ENCODE measurements around the gene CCL13.
A peak's percentile ranks its signal among the peaks of the same experiment; 100 is the strongest.
"Not testable (repeated sequence)": the region's sequence is repeated elsewhere in the genome, so short reads cannot be mapped to it uniquely, and the experiment has no call there.

CCL13 gene

DNA sequence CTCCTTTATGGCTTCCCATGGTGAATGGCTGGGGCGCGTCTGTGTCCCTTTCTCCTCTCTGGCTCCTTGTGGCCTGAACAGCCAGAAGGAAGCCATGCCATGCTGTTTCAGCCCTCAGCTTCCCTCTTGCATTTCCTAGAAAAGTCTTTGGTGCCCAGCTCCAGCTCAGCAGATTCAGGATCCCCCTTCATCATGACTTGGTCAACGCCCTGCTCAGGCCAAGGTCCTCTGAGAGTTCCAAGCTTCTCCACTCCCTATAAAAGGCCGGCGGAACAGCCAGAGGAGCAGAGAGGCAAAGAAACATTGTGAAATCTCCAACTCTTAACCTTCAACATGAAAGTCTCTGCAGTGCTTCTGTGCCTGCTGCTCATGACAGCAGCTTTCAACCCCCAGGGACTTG, at the start of gene CCL13:
Gene CCL13, plus strand, starts transcription at position 287 of the 400 bp plus-strand sequence. Its CDS starts 47 bp downstream, at position 334.
- no peak for DNase-seq

DNA sequence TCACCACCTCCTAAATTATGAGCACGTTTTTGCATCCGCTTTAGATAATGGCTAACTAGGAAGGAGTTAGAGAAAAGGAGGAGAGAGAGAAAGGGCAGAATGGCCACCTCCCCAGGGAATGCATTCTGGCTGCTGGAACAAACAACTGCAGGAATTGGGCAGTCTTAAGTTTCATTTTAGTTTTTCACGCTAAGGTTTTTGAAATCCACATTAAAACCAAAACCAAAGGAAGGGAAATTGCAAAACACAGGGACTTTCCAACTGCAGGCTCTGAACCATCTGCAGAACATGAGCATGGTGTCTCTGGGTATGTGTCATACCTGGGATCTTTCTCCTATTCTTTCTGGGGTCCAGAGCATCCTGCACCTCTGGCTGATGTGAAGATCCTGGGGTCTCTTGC, 49.2 kb upstream of the CCL13 start:
- no peak for DNase-seq

DNA sequence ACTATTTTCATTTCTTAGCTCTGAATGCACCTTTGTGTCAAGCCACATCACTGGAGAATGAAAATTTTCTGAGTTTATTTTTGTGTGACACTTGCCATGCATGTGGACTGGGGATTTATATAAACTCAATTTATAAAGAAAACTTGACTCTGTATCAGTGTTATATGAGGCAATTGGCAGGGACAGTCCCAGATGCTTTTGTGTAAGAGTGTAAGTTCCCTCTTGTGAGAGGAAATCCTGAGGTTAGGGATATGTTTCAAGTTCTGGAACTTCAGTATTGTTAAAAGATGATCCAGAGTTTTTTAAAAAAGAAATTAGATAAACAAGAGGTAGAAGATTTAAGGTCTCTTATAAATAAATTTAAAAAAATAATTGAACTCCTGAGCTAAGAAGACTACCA, 47.9 kb upstream of the CCL13 start:
- no peak for DNase-seq

DNA sequence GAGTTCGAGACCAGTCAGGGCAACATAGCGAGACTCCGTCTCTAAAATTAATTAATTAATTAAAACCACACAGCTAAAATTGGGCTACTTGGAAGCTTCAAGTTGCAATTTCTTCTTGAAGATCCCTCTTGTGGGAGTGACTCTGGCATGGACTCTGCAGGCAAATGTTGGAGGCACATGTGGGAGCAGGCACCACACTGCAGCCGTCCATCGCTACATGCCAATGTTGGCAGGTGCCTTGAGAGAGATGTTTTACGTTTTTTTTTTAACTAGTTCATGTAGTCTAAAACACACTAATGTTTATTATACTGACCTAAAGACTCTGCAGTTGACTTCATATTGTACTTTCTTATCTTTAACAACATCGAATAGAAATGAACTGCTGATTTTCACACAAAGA, 45.0 kb upstream of the CCL13 start:
- DNase-seq = no peak

DNA sequence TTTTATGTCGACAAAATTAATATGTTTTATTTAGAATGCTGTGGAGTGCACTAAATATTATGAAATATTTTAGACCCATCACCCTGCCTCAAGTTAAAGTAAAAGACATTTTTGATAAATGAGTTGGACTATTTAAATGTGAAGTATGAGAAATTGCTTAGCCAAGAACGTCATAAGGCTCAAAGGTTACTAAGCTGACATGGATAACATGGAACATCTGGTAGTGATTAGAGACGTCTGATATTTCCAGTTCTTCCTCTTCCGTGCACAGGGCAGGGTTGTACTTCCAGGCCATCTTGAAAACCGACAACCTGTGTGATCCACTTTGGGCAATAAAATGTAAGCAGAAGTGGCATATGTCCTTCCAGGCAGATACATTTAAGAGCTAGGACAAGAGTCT, 44.2 kb upstream of the CCL13 start:
- no peak for DNase-seq

DNA sequence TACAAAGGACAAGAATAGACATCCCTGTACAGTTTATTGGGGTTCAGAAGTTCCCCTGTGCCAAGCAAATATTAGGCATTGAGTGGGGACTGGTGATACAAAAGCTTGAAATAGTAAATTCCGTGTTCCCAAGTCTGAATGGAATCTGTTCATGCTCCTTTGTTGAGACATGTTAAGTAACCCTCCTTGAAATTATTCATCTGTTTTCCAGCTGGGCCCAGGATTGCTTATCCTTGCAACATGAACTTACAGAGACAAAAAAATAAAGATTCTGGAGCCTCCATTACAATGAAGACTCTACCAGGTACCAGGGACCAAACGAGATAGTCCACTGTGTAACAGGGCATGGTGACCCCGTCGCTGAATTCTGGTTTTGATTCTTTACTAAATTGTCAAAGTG, 43.1 kb upstream of the CCL13 start:
- DNase-seq = no peak

DNA sequence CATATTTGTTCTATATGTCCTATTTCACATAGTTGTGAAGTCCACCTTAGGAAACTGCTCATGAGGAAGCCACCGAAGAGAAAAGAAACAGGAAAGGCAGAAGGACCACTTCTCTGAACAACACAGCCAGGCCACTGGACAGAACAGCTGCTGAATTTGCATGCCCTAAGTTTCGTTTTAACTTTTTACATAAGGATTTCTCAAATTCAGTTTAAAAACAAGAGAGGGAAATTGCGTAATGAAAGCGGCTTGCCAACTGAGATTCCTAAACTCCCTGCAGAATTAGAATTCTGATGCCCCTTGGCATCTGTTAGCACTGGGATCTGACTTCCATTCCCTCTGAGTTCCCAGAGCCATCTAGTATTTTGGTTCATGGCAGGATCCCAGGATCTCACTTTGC, 42.0 kb upstream of the CCL13 start:
- no peak for DNase-seq

DNA sequence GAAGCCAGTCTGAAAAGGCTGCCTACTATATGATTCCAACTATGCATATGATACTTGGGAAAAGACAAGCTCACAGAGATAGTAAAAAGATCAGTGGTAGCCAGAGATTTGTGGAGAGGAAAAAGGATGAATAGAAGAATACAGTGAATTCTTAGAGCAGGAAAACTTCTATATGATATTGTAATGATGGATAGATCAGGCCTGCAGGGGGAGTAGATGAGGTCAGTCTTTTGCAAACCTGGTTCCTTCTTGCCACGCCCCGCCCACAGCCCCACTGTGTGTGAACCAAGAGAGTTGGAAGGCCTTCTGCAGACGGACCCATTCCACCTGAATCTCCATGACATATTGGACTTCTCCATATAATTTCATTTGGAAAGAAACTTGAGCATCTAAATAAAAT, 37.8 kb upstream of the CCL13 start:
- DNase-seq = no peak

DNA sequence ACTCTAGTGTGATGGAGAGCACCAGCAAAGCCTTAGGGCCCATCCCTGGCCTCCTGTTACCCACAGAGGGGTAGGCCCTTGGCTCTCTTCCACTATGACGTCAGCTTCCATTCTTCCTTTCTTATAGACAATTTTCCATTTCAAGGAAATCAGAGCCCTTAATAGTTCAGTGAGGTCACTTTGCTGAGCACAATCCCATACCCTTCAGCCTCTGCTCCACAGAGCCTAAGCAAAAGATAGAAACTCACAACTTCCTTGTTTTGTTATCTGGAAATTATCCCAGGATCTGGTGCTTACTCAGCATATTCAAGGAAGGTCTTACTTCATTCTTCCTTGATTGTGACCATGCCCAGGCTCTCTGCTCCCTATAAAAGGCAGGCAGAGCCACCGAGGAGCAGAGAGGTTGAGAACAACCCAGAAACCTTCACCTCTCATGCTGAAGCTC, 37.2 kb upstream of the CCL13 start, which contains the start of gene CCL8:
Gene CCL8, plus strand, starts transcription at position 397 of the 445 bp plus-strand sequence. CDS start 67 bp downstream, outside the sequence.
- no peak for DNase-seq

DNA sequence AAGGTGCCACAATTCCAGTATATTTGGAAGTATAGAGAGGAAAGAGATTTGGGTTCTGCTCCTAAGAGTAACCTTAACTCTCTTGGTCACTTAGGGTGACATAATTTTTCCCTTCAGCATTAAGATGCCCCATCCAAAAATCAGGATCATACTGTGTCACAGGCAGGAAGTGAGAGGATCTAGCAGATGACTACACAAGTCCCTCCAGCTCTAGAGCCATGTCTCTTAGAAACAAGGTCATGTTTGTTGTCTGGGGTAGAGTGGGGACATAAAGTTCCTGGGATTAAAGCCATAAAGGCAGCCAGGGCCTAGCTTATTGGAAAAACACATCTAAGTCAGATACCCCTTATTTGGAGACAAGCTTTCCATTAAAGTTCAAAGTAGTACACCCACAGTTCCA, 34.3 kb upstream of the CCL13 start:
- no peak for DNase-seq

DNA sequence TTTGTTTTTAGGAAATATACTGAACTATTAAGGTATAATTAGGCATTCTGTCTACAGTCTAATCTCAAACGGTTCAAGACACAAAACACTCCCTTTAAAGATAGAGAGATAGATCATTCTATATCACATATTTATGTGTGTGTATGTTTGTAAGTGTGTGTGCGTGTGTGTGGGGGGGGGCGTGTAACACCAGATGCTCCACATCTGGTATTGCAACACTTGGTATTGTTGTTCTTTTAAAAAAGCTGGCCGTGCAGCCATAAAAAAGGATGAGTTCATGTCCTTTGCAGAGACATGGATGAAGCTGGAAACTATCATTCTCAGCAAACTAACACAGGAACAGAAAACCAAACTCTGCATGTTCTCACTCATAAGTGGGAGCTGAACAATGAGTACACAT, 28.7 kb upstream of the CCL13 start:
- DNase-seq = not testable (repeated sequence)

DNA sequence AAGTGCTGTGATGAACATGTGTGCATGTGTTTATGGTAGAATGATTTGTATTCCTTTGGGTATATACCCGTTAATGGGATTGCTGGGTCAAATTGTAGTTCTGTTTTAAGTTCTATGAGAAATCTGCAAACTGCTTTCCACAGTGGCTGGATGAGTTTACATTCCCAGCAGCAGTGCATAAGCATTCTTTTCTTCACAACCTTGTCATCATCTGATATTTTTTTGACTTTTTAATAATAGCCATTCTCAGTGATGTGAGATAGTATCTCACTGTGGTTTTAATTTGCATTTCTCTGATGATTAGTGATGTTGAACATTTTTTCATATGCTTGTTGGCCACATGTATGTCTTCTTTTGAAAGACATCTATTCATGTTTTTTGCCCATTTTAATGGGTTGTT, 18.6 kb upstream of the CCL13 start:
- no peak for DNase-seq

DNA sequence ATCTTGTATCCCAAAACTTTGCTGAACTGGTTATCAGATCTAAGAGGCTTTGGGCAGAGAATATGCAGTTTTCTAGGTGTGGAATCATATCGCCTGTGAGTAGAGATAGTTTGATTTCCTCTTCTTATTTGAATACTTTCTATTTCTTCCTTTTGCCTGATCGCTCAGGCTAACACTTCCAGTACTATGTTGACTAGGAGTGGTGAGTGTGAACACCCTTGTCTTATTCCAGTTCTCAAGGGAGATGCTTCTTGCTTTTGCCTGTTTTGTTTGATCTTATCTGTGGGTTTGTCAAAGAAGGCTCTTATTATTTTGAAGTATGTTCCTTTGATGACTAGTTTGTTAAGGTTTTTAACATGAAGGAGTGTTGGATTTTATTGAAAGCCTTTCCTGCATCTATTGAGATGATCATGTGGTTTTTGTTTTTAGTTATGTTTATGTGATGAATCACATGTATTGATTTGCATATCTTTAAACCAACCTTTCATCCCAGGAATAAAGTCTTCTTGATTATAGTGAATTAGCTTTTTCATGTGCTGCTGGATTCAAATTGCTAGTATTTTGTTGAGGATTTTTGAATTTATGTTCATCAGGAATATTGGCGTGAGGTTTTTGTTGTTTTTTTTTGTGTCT, 17.0 kb upstream of the CCL13 start:
- no peak for DNase-seq

DNA sequence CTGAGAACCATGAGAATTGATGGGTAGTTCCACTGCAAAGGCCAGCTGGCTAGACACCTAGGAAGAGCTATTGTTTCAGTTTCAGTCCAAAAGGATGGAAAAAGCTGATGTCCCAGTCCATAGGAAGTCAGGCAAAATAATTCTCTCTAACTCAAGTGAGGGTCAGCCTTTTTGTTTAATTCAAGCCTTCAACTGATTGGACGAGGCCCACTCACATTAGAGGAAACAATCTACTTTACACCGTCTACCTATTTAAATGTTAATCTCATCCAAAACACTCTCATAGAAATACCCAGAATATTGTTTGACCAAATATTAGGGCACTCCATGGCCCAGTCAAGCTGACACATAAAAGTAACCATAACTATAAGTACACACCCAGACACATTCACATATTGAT, 14.4 kb upstream of the CCL13 start:
- no peak for DNase-seq

DNA sequence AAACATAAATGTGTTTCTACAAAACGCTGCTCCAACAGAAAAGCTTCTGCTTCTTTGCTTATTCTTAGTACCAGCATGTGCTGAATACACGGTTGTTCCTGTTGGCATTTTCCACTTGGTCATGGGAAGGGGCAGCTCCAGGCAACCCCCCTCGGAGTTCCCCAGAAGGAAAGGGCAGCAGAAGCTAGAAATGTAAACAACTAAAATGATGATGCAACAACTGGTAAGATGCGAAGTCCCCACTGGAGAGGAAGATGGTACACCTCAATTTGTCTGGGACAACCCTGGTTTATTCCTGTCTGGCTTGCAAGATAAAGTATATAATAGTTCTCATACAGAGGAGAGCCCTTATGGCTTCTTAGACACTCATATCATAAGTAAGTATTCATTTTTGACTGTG, 9.2 kb upstream of the CCL13 start:
- DNase-seq = no peak

DNA sequence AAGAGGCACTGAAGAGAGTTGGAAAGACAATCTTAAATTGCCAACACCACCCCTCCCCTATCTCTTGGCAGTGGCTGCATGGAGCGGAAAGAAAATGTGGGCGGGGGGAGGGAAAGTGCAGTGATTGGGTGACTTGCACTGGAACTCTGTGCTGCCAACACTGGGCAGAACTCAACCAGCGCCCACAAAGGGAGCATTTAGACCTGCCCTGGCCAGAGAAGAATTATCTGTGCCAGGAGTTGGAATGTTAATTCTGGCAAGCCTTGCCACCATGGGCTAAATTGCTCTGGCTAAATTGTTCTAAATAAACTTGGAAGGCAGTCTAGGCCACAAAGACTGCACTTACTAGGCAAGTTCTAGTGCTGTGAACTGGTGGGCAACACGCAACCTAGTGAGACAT, 6.5 kb upstream of the CCL13 start:
- DNase-seq = no peak

DNA sequence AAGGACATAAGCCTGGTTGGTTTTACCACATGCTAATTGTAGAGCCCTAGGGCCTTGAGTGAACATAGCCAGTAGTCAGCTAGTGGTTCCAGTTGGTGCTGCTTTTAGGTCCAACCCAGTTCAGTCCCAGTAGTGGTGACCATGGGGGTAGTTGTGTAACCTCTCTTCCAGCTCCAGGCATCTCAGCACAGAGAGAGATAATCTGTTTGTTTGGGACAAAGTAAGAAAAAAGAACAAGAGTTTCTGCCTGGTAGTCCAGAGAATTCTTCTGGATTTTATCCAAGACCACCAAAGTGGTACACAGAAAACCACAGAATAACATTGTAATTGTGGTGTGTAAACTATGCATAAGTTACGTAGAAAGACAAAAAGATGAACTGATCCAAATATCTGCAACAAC, 5.2 kb upstream of the CCL13 start:
- DNase-seq = no peak

DNA sequence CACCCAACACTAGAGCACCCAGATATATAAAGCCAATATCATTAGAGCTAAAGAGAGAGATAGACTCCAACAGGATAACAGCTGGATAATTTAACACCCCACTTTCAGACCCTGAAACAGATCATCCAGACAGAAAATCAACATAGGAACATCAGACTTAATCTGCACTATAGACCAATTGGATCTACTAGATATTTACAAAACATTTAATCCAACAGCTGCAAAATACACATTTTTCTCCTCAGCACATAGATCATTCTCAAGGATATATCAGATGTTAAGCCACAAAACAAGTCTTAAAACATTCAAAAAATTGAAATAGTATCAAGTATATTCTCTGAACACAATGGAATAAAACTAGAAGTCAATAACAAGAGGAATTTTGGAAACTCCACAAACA, 4.1 kb upstream of the CCL13 start:
- no peak for DNase-seq

DNA sequence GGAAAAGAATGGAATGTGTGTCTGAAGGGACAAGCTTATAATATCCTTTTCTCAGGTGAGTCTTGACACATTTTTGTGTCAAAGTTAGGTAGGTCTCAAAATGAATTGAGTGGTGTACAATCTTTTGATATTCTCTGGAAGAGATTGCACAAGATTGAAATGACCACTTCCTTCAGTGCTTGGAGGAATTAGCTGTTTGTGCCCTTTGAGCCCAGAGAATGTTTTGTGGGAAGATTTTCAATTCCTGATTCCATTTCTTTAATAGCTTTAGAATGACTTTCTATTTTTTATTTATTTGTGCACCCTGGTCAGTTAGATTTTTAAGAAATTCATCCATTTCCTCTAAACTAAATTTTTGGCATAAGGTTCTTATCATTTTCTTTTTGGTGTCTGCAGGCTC, 1.6 kb upstream of the CCL13 start:
- DNase-seq = no peak

DNA sequence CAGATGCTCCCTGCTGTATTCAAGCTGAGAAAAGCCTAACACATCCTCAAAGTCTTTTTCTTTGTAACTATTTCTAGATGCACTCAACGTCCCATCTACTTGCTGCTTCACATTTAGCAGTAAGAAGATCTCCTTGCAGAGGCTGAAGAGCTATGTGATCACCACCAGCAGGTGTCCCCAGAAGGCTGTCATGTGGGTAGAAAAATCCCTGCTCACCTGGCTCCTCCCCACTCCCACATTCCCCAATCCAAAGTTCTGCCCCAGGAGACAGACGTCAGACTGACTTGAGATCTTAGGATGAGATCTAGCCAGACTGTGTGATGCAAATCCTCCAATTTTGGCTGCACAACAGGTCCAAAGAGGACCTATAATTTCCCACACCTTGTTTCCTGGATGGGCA, 1.1 kb downstream of the CCL13 start:
- no peak for DNase-seq

DNA sequence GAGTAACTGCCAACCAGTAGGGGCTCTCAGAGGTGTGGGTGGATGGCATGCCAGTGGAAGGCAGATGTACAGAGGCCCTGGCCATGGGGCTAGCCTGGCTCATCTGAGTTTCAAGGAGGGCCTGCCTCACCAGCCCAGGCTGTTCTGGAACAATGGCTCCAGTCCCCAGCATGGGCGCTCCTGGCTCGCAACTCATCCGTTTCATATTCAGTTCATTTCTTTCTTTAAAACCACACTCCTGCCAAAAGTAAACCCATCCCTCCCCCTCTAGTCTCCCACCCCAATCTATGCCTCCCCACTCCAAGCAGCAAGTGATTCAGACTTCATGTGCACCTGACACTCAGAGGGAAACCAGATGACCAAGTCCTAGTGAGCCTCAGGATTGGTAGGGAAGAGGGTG, 2.4 kb downstream of the CCL13 start:
- DNase-seq = no peak

DNA sequence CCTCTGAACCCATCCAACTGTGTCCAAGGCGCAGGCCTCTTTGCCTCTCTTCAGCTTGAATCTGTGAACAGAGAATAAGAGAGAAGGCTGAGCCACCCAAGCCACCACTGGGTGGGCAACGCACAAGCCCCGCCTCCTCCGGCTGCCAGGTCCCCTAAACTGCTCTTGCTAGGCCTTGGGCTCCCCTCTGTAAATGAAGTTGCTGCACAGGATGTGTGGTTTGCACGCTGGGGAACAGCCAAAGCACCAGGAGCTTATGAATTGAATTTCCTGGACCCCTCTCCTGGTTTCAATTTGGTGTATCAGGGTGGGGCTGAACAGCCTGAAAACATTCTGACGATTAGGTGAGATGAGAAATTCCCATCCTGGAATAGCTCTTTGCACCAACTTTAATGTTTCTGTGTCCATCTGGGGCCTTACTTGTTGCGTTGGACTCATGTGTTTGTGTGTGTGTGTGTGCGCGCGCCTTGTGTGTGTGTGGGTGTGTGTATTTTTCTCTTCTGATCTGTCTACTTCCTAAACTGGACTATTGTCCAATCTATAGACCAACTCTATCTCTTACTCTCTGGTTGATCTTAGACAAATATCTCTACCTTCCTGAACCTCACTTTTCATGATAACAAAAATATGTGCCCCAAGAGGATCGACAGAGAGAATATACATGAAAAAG, 4.5 kb downstream of the CCL13 start:
- no peak for DNase-seq

DNA sequence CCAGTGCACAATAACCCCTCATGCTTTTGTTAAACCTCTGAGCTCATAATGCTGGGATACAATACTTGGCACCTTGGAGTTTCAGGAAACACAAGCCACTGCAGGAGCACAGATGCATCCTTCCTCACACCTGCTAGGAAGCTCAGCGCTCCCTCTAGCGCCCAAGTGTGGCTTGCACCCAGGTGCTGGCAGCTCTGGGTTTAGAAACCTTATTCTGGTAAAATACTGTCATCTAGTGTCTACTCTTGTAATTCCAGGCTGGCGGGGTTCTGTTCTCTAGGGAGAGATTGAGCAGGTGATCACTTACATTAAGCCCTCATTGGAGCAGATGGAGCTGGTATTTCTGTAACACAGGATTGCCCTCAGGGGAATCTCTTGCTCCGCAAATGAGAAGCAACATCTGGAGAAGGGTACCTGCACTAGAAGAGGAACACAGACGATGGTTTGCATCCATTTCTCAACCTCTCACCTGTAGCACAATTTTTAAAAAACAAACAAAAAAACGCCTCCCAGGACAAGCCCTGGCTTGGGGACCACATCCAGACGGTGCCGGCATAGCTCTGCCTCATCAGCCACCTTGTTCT, 5.3 kb downstream of the CCL13 start:
- peak; percentile 11 for DNase-seq

DNA sequence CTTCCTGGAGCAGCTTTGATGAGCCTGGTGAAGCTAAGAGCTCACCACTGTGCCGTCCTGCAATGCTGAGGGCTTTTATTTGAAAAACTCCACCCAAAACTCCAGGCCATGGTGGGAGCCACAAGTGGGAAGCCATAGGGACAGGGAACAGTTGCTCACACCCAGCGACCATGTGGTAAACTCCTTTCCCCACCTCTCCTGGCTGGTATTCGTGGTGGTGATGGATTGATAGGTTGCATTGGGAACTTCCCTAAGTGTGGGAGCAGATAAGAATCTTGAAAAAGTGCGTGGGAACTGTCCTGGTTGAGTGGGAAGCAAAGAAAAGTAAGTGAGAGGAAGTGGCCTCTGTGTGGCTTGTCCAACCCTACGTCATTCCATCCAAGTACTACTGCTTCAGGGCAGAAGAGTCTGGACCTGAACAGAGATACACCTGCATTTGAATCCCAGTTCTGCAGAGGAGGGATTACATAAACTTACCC, 6.9 kb downstream of the CCL13 start, which contains the start of gene CCL1:
Gene CCL1, minus strand, starts transcription at position 51 of the 479 bp plus-strand sequence. CDS start 72 bp downstream, outside the sequence.
- DNase-seq = no peak
